H1 (cell line): Measurements from ENCODE around the gene EME2. TPM values are rescaled to one million over a fixed set of nuclear protein-coding genes. Genes with fewer than 3 reads are reported as not detected.

ENCODE experiments used
- CTCF ChIA-PET: fragments of 300-600 bp; sonication (Branson Sonifier 250); formaldehyde crosslinking; loops from one replicate; lab custom pipeline; 2021; ENCODE audit not compliant: partially characterized antibody; lab: Charles Lee
- POLR2A ChIA-PET: fragments of 300-600 bp; sonication (Branson Sonifier 250); formaldehyde crosslinking; loops from one replicate; lab custom pipeline; 2021; ENCODE audit warnings: inconsistent platforms; ENCODE audit not compliant: partially characterized antibody; lab: Charles Lee
- DNase-seq, 2 experiments: peaks; one replicate each; pipeline versions ENCODE4 v3.0.0 to v3.0.0-alpha.2; 2010 to 2022; ENCODE audit warnings: low spot score in 2 of 2, low read depth in 1 of 2, mixed read lengths in 1 of 2
- FAIRE-seq: peaks from 2 replicates; lab custom pipeline; 2011; peaks lifted over from hg19 to GRCh38; lab: Jason Lieb, UNC
- H2AFZ ChIP-seq: 2 replicates; pipeline ENCODE4 v1.8.1; 2012; ENCODE audit warnings: low read length, inconsistent platforms
- H2AK5ac ChIP-seq: 2 replicates; pipeline ENCODE4 v1.6.1; 2013; ENCODE audit warnings: low read depth, low read length
- H2BK120ac ChIP-seq: replicated peaks from 2 replicates; pipeline ENCODE3; 2013; ENCODE audit warnings: low read depth, low read length, inconsistent platforms
- H2BK12ac ChIP-seq: 2 replicates; pipeline ENCODE4 v1.6.1; 2013; ENCODE audit warnings: low read depth, low read length
- H2BK15ac ChIP-seq: 2 replicates; pipeline ENCODE4 v1.6.1; 2013; ENCODE audit warnings: low read length
- H2BK20ac ChIP-seq: 2 replicates; pipeline ENCODE4 v1.6.1; 2013; ENCODE audit warnings: low read length
- H2BK5ac ChIP-seq: 2 replicates; pipeline ENCODE4 v1.6.1; 2013; ENCODE audit warnings: low read depth, low read length
- H3K14ac ChIP-seq: 2 replicates; pipeline ENCODE4 v1.6.1; 2013; ENCODE audit warnings: inconsistent platforms; ENCODE audit not compliant: insufficient read length
- H3K18ac ChIP-seq: 2 replicates; pipeline ENCODE4 v1.6.1; 2013; ENCODE audit warnings: low read length; ENCODE audit errors: extremely low read depth
- H3K23ac ChIP-seq: 2 replicates; pipeline ENCODE4 v1.6.1; 2013; ENCODE audit warnings: inconsistent platforms; ENCODE audit not compliant: insufficient read length
- H3K23me2 ChIP-seq: 2 replicates; pipeline ENCODE4 v1.6.1; 2013; ENCODE audit warnings: low read depth, low read length
- H3K27ac ChIP-seq: 2 replicates; pipeline ENCODE4 v1.6.1; 2011; ENCODE audit warnings: low read depth, low read length, inconsistent platforms
- H3K27me3 ChIP-seq, 4 experiments: replicated peaks in 1 of 4; 1 replicate in 1 of 4; 2 replicates in 3 of 4; pipeline versions ENCODE4 v1.6.1 to v1.8.1; 2011 to 2013; ENCODE audit warnings: low read length in 3 of 4, mild to moderate bottlenecking in 3 of 4, inconsistent platforms in 2 of 4, mixed read lengths in 2 of 4, moderate library complexity in 1 of 4; ENCODE audit not compliant: control insufficient read depth in 3 of 4, insufficient read depth in 3 of 4; ENCODE audit errors: extremely low read depth in 1 of 4
- H3K36me3 ChIP-seq, 4 experiments: 2 replicates each; pipeline versions ENCODE4 v1.6.1 to v1.8.1; 2011 to 2013; ENCODE audit warnings: mild to moderate bottlenecking in 4 of 4, low read length in 3 of 4, moderate library complexity in 2 of 4, control low read depth in 1 of 4, inconsistent platforms in 1 of 4; ENCODE audit not compliant: insufficient read depth in 4 of 4, control insufficient read depth in 2 of 4
- H3K4ac ChIP-seq: replicated peaks from 2 replicates; pipeline ENCODE3; 2013; ENCODE audit warnings: low read length, low read depth, mixed read lengths, inconsistent platforms; ENCODE audit not compliant: insufficient read length
- H3K4me1 ChIP-seq, 4 experiments: replicated peaks in 1 of 4; 1 replicate in 1 of 4; 2 replicates in 3 of 4; pipeline versions ENCODE4 v1.6.1 to v1.8.1; 2011 to 2013; ENCODE audit warnings: low read length in 3 of 4, inconsistent platforms in 2 of 4, mixed read lengths in 1 of 4; ENCODE audit not compliant: insufficient read depth in 4 of 4, control insufficient read depth in 3 of 4
- H3K4me2 ChIP-seq, 2 experiments: 2 replicates each; pipeline versions ENCODE4 v1.6.1 to v1.8.1; 2011 to 2013; ENCODE audit warnings: low read depth in 2 of 2, low read length in 2 of 2, control low read depth in 1 of 2, inconsistent platforms in 1 of 2, mild to moderate bottlenecking in 1 of 2; ENCODE audit not compliant: insufficient read depth in 1 of 2
- H3K4me3 ChIP-seq, 4 experiments: fragments of 200-600, 300-600 bp in 1 of 4; sonication (generic), shearing (Covaris generic), sonication (Bioruptor Twin) in 1 of 4; 2 replicates each; pipeline versions ENCODE4 v1.5.1 to v1.8.1; 2011 to 2016; ENCODE audit warnings: low read length in 4 of 4, low read depth in 3 of 4, control low read depth in 2 of 4, inconsistent platforms in 2 of 4, mild to moderate bottlenecking in 2 of 4, mixed read lengths in 1 of 4, moderate library complexity in 1 of 4; ENCODE audit not compliant: insufficient read depth in 2 of 4; ENCODE audit errors: extremely low read depth in 1 of 4
- H3K56ac ChIP-seq: replicated peaks from 2 replicates; pipeline ENCODE3; 2013; ENCODE audit warnings: low read depth, mild to moderate bottlenecking, mixed read lengths, low read length, inconsistent platforms; ENCODE audit not compliant: insufficient read length
- H3K79me1 ChIP-seq: 2 replicates; pipeline ENCODE4 v1.6.1; 2013; ENCODE audit warnings: low read depth, low read length, control low read depth
- H3K79me2 ChIP-seq, 2 experiments: 2 replicates each; pipeline versions ENCODE4 v1.6.1 to v1.8.1; 2012 to 2013; ENCODE audit warnings: low read length in 2 of 2, mild to moderate bottlenecking in 2 of 2, inconsistent platforms in 1 of 2; ENCODE audit not compliant: insufficient read depth in 2 of 2, control insufficient read depth in 1 of 2
- H3K9ac ChIP-seq, 4 experiments: replicated peaks in 1 of 4; 1 replicate in 1 of 4; 2 replicates in 3 of 4; pipeline versions ENCODE4 v1.6.1 to v1.8.1; 2011 to 2013; ENCODE audit warnings: low read depth in 3 of 4, low read length in 3 of 4, control low read depth in 2 of 4, mild to moderate bottlenecking in 2 of 4, moderate library complexity in 2 of 4, inconsistent platforms in 1 of 4; ENCODE audit errors: extremely low read depth in 1 of 4
- H3K9me3 ChIP-seq, 2 experiments: 2 replicates each; pipeline versions ENCODE4 v1.6.1 to v1.8.1; 2012 to 2013; ENCODE audit warnings: mild to moderate bottlenecking in 2 of 2, moderate library complexity in 2 of 2, control low read depth in 1 of 2, inconsistent platforms in 1 of 2, low read depth in 1 of 2, low read length in 1 of 2, mixed read lengths in 1 of 2; ENCODE audit not compliant: insufficient read depth in 2 of 2
- H4K20me1 ChIP-seq, 2 experiments: replicated peaks in 1 of 2; 2 replicates each; pipeline versions ENCODE3 to v1.8.1; 2011 to 2013; ENCODE audit warnings: inconsistent platforms in 2 of 2, low read length in 2 of 2, mild to moderate bottlenecking in 1 of 2; ENCODE audit not compliant: insufficient read depth in 2 of 2, control insufficient read depth in 1 of 2
- H4K5ac ChIP-seq: 2 replicates; pipeline ENCODE4 v1.6.1; 2013; ENCODE audit warnings: low read length, low read depth, mixed read lengths, inconsistent platforms; ENCODE audit not compliant: insufficient read length
- H4K8ac ChIP-seq: 2 replicates; pipeline ENCODE4 v1.8.0; 2013; ENCODE audit warnings: mild to moderate bottlenecking, moderate library complexity, low read length, inconsistent platforms; ENCODE audit not compliant: insufficient read depth; ENCODE audit errors: extremely low read depth
- H4K91ac ChIP-seq: replicated peaks from 2 replicates; pipeline ENCODE3; 2013; ENCODE audit warnings: low read length, mixed read lengths, inconsistent platforms; ENCODE audit not compliant: insufficient read length
- POLR2AphosphoS5 ChIP-seq: IDR thresholded peaks from 2 replicates; pipeline ENCODE4 v1.6.1; 2011; ENCODE audit warnings: low read depth, low read length
- TAF1 ChIP-seq: IDR thresholded peaks from 2 replicates; pipeline ENCODE4 v1.6.1; 2011; ENCODE audit warnings: mild to moderate bottlenecking, low read depth, low read length
- WGBS, 2 experiments: shearing (Covaris generic) in 1 of 2; methylation state at CpG; one replicate each; pipeline versions ENCODE4 v1.1.6 to v1.1.7; 2013 to 2015; ENCODE audit warnings: low lambda C conversion rate in 2 of 2, mixed read lengths in 2 of 2, inconsistent platforms in 1 of 2, low coverage in 1 of 2, missing lambda C conversion rate in 1 of 2; ENCODE audit not compliant: insufficient replicate concordance in 2 of 2, insufficient coverage in 1 of 2, insufficient read length in 1 of 2; ENCODE audit errors: extremely low coverage in 1 of 2, missing lambda C conversion rate in 1 of 2; 5-methylcytosine and 5-hydroxymethylcytosine counted together
- polyA plus RNA-seq, 7 experiments: library from polyadenylated mRNA; depleted of rRNA in 3 of 7; stranded (reverse) in 5 of 7; unstranded in 2 of 7; fragments of >200 nt in 5 of 7; fragments of 200-250 nt in 2 of 7; gene quantifications; 1 replicate in 5 of 7; 2 replicates in 1 of 7; 4 replicates in 1 of 7; pipeline versions ENCODE4 v1.2.1 to v1.2.3, GENCODE V29; 2011 to 2013; ENCODE audit warnings: missing spikeins in 2 of 7, mixed read lengths in 2 of 7
- total RNA-seq: library from RNA; stranded (reverse); fragmentation: NEBNext Ultra II Directional; extraction: Animal tissue kit (Norgen Biotek cat#: 25700); gene quantifications from 2 replicates; pipeline ENCODE4 v1.2.1, GENCODE V29; 2021

The EME2 gene
- total and polyA plus RNA-seq, 2 of the 8 experiments (the other 6 are each of a cell fraction or from before 2014, with no cell fraction given), result 13.1 to 19.7 TPM

DNA sequence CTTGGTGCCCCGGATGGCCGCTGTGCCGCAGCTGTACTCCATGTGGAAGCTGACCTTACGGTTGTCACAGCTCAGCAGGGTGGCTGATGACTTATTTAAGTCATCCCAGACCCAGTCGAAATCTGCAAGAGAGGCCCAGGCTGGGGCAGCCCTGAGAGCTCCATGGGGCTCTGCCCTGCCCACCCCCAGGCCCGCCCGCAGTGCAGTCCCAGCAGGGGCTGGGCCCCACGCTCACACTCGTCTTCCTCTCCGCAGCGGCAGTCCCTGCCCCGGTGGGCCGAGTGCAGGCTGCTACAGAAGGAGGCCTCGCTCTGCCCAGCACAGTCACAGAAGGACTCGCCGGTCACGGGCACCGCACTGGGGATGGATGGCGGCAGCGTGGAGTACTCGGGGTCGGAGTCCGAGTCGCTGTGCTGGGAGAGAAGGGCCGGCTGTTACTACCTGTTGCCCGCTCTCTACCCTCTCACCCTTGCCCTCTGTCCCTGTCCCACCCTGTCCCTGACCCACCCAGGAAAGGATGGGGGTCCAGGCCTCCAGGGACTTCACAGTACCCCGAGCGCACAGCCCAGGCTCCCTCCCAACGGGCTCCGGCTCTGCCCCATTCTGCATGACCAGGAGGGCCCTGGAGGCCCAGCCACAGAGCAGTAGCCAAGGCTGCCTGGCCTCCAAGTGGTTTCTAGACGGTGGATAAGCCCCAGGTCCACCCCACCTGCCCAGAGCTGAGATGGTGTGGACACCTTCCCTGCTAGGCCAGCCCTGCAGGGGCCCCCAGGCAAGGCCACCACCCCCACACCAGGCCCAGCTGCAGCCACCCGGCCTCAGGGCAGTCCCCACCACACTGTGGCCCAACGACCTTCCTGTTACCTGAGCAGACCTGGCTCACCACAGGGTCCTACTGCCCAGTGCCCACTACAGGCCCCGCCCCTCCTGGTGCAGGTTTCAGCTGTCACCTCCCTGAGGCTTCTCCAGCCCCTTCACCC, 5.9 kb downstream of the EME2 start:
- H3K27ac ChIP-seq, result no peak overlapping the region
- H2BK20ac ChIP-seq, result no peak overlapping the region
- peak overlapping the region; percentile 65; the same call in 1 of the 2 replicates for H4K8ac ChIP-seq
- H3K56ac ChIP-seq, result no peak overlapping the region
- H3K79me1 ChIP-seq, result peaks cover 9% of the 10 kb centered on the region
- H2BK15ac ChIP-seq, result no peak overlapping the region
- no peaks in the 10 kb centered on the region for H3K27me3 ChIP-seq
- no peak overlapping the region for H2BK120ac ChIP-seq
- H3K4me1 ChIP-seq, result peaks cover 0 to 10% (median 5%) of the 10 kb centered on the region in 4 experiments; a peak in 5 of 7 replicates
- H2AFZ ChIP-seq, result no peak overlapping the region
- whole genome bisulfite sequencing, 2 experiments, result 93% methylated on average over 25 of the region's 34 CpGs; no CpG with 5 or more reads in 1 of the 2 experiments
- H3K36me3 ChIP-seq, result peaks cover 0 to 23% (median 9%) of the 10 kb centered on the region in 4 experiments; a peak in 5 of 8 replicates
- peaks cover 7% of the 10 kb centered on the region for H3K23me2 ChIP-seq
- TF ChIP-seq POLR2AphosphoS5 (peak; percentile 22), TAF1 (no peak)
- no peak overlapping the region for H3K14ac ChIP-seq
- no peak overlapping the region for H3K18ac ChIP-seq
- no peaks in the 10 kb centered on the region for H3K9me3 ChIP-seq
- POLR2A ChIA-PET, result interaction anchor here (0.9 to 12.0 kb wide), 9 partner anchors 10 to 431 kb away, joined by 3 to 246 read pairs (median 5); partner anchors contain the start of genes EME2, GFER, IGFALS and MRPS34
- no peak overlapping the region for H2AK5ac ChIP-seq
- CTCF ChIA-PET, result interaction anchor here (0.6 to 1.2 kb wide), 6 partner anchors 24 to 414 kb away, joined by 3 to 4 read pairs (median 3); no protein-coding TSS in a partner anchor
- no peak overlapping the region for H3K4me2 ChIP-seq
- no peak overlapping the region for H3K9ac ChIP-seq
- H3K79me2 ChIP-seq, result peaks cover 0 to 13% of the 10 kb centered on the region in 2 experiments; a peak in 1 of 4 replicates
- H2BK12ac ChIP-seq, result no peak overlapping the region
- H3K4ac ChIP-seq, result no peak overlapping the region
- H3K4me3 ChIP-seq, result no peak overlapping the region
- peaks cover 0 to 33% of the 10 kb centered on the region in 2 experiments for H4K20me1 ChIP-seq
- FAIRE-seq (no peak), DNase-seq (peak in 1 of 2 experiments; percentile 43)
- H4K5ac ChIP-seq, result no peak overlapping the region
- no peak overlapping the region for H2BK5ac ChIP-seq
- H4K91ac ChIP-seq, result no peak overlapping the region
- no peak overlapping the region for H3K23ac ChIP-seq
